GM23248 (cell line): Measurements from ENCODE around the gene BTBD19.

Experiments used
- EZH2 ChIP-seq: fragments of 200-600 bp; sonication (generic); IDR thresholded peaks from 2 replicates; pipeline ENCODE4 v1.6.1; 2018; ENCODE audit warnings: antibody characterized with exemption, mild to moderate bottlenecking; ENCODE audit not compliant: insufficient read depth, poor library complexity, severe bottlenecking
- EZH2phosphoT487 ChIP-seq: fragments of 200-600 bp; sonication (generic); IDR thresholded peaks from 2 replicates; pipeline ENCODE4 v1.6.1; 2018; ENCODE audit warnings: antibody characterized with exemption, moderate library complexity, mild to moderate bottlenecking, low read depth; ENCODE audit not compliant: insufficient read depth

GRCh38 chr1:44812822-44813543 is 4.7 kb downstream of the BTBD19 start:
- TF ChIP-seq EZH2phosphoT487 (no peak), EZH2 (no peak)
